Keratinocyte (primary cell): Measurements from ENCODE around the gene SAMHD1. TPM values are rescaled to one million over a fixed set of nuclear protein-coding genes. Genes with fewer than 3 reads are reported as not detected.

Source experiments
- DNase-seq: peaks from one replicate; pipeline ENCODE4 v3.0.0-alpha.2; 2011; ENCODE audit warnings: low read depth, missing footprints, low spot score
- FAIRE-seq: peaks from 2 replicates; lab custom pipeline; 2011; peaks lifted over from hg19 to GRCh38; lab: Jason Lieb, UNC
- H2AFZ ChIP-seq: 2 replicates; pipeline ENCODE4 v1.6.0; 2012; ENCODE audit warnings: low read length, control low read depth, inconsistent platforms; ENCODE audit not compliant: control insufficient read depth
- H3K27ac ChIP-seq: 2 replicates; pipeline ENCODE4 v1.5.1; 2011; ENCODE audit warnings: low read length; ENCODE audit not compliant: control insufficient read depth, insufficient read depth
- H3K27me3 ChIP-seq: 3 replicates; pipeline ENCODE4 v1.6.0; 2011; ENCODE audit warnings: low read length; ENCODE audit not compliant: control insufficient read depth, insufficient read depth; ENCODE audit errors: extremely low read depth
- H3K36me3 ChIP-seq, 2 experiments: 2 replicates in 1 of 2; 3 replicates in 1 of 2; pipeline ENCODE4 v1.5.1; 2011; ENCODE audit warnings: low read length in 2 of 2, mild to moderate bottlenecking in 1 of 2; ENCODE audit not compliant: control insufficient read depth in 2 of 2, insufficient read depth in 2 of 2; ENCODE audit errors: extremely low read depth in 1 of 2
- H3K4me1 ChIP-seq: 3 replicates; pipeline ENCODE4 v1.5.1; 2011; ENCODE audit warnings: low read length; ENCODE audit not compliant: control insufficient read depth, insufficient read depth; ENCODE audit errors: extremely low read depth
- H3K4me2 ChIP-seq: 3 replicates; pipeline ENCODE4 v1.6.0; 2011; ENCODE audit warnings: low read depth, low read length; ENCODE audit not compliant: control insufficient read depth, insufficient read depth; ENCODE audit errors: extremely low read depth
- H3K4me3 ChIP-seq, 3 experiments: fragments of 200-600 bp in 1 of 3; sonication (generic) in 1 of 3; 2 replicates in 2 of 3; 3 replicates in 1 of 3; pipeline ENCODE4 v1.5.1; 2011 to 2016; ENCODE audit warnings: low read length in 3 of 3, mild to moderate bottlenecking in 3 of 3, control low read depth in 2 of 3, inconsistent platforms in 1 of 3, low read depth in 1 of 3, mixed read lengths in 1 of 3, mixed run types in 1 of 3, moderate library complexity in 1 of 3; ENCODE audit not compliant: control insufficient read depth in 2 of 3, insufficient read depth in 2 of 3; ENCODE audit errors: extremely low read depth in 1 of 3
- H3K79me2 ChIP-seq: 2 replicates; pipeline ENCODE4 v1.6.0; 2012; ENCODE audit warnings: low read length; ENCODE audit not compliant: control insufficient read depth, insufficient read depth
- H3K9ac ChIP-seq: 3 replicates; pipeline ENCODE4 v1.6.0; 2011; ENCODE audit warnings: low read length; ENCODE audit not compliant: control insufficient read depth, insufficient read depth; ENCODE audit errors: extremely low read depth
- H3K9me1 ChIP-seq: 3 replicates; pipeline ENCODE4 v1.6.0; 2011; ENCODE audit warnings: low read length; ENCODE audit not compliant: control insufficient read depth, insufficient read depth; ENCODE audit errors: extremely low read depth
- H3K9me3 ChIP-seq: 2 replicates; pipeline ENCODE4 v1.5.1; 2012; ENCODE audit warnings: low read depth, low read length; ENCODE audit not compliant: control insufficient read depth
- H4K20me1 ChIP-seq: 3 replicates; pipeline ENCODE4 v1.6.0; 2011; ENCODE audit warnings: low read length; ENCODE audit not compliant: control insufficient read depth, insufficient read depth; ENCODE audit errors: extremely low read depth
- EZH2 ChIP-seq: IDR thresholded peaks from one replicate; pipeline ENCODE4 v1.6.1; 2012; ENCODE audit warnings: inconsistent platforms, mild to moderate bottlenecking, low read length, moderate library complexity
- dilution Hi-C: fragments of 300-500 bp; cut with MboI; formaldehyde crosslinking; loops from one replicate; pipeline ENCODE4 v1.7.0; 2020; ENCODE audit warnings: low sequenced_read_pairs; ENCODE audit not compliant: extremely low pct_ligation_motif_present
- polyA plus RNA-seq, 5 experiments: library from polyadenylated mRNA; depleted of rRNA in 3 of 5; stranded (reverse) in 3 of 5; stranded (forward) in 1 of 5; unstranded in 1 of 5; fragments of >200 nt; gene quantifications; 1 replicate in 1 of 5; 2 replicates in 3 of 5; 3 replicates in 1 of 5; pipeline versions ENCODE4 v1.2.1 to v1.2.3, GENCODE V29; 2011 to 2012; ENCODE audit warnings: missing spikeins in 2 of 5, low read depth in 1 of 5, low replicate concordance in 1 of 5
- TF ChIP-seq, protein P1 (sequence below), 3 experiments: IDR thresholded peaks in 1 of 3; conservative IDR thresholded peaks in 1 of 3; optimal IDR thresholded peaks in 1 of 3; 2 replicates in 2 of 3; 3 replicates in 1 of 3; pipeline versions ENCODE3 to v1.5.1; 2011; ENCODE audit warnings: low read length in 3 of 3, mild to moderate bottlenecking in 3 of 3, moderate library complexity in 2 of 3, control low read depth in 1 of 3, inconsistent platforms in 1 of 3; ENCODE audit not compliant: insufficient read depth in 2 of 3; ENCODE audit errors: extremely low read depth in 1 of 3

The SAMHD1 gene
- polyA plus RNA-seq, 1 donor (not counting 4 experiments of a cell fraction or from before 2014, with no cell fraction given): 26.5 TPM

DNA sequence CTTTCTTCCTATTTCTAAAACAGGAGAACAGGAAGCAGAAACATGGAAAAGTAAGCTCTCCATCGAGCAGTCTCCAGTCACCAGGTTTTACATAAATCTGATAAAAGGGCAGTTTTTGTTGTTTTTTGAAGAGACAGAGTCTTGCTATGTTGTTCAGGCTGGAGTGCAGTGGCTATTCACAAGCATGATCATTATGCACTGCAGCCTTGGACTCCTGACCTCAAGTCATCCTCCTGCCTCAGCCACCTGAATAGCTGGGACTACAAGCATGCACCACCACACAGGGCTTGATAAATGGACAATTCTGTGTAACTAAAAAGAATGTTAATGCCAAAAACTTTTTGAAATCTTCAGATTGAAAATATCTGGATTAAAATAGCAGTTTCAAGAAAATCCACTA, 23.8 kb downstream of the SAMHD1 start:
- no peaks in the 10 kb centered on the region for H3K79me2 ChIP-seq
- H3K9me1 ChIP-seq: no peaks in the 10 kb centered on the region
- H3K9me3 ChIP-seq: no peaks in the 10 kb centered on the region
- no peak for FAIRE-seq
- DNase-seq: no peak
- no peak overlapping the region for H3K9ac ChIP-seq
- H2AFZ ChIP-seq: no peak overlapping the region
- TF ChIP-seq, protein P1, sequence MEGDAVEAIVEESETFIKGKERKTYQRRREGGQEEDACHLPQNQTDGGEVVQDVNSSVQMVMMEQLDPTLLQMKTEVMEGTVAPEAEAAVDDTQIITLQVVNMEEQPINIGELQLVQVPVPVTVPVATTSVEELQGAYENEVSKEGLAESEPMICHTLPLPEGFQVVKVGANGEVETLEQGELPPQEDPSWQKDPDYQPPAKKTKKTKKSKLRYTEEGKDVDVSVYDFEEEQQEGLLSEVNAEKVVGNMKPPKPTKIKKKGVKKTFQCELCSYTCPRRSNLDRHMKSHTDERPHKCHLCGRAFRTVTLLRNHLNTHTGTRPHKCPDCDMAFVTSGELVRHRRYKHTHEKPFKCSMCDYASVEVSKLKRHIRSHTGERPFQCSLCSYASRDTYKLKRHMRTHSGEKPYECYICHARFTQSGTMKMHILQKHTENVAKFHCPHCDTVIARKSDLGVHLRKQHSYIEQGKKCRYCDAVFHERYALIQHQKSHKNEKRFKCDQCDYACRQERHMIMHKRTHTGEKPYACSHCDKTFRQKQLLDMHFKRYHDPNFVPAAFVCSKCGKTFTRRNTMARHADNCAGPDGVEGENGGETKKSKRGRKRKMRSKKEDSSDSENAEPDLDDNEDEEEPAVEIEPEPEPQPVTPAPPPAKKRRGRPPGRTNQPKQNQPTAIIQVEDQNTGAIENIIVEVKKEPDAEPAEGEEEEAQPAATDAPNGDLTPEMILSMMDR (optimal IDR thresholded peaks at IDR 0.05 in 1 of 3, IDR thresholded peaks at IDR 0.05 in 1 of 3, conservative IDR thresholded peaks at IDR 0.05 in 1 of 3; ENCODE audit: extremely low read depth in 1 of 3, insufficient read depth in 2 of 3, low read length in 3 of 3): no peak
- TF ChIP-seq EZH2: no peak
- H4K20me1 ChIP-seq: no peaks in the 10 kb centered on the region
- dilution Hi-C loops: no loop called here
- no peak overlapping the region for H3K4me3 ChIP-seq
- H3K36me3 ChIP-seq: peaks cover 2 to 4% of the 10 kb centered on the region in 2 experiments
- no peak overlapping the region for H3K4me2 ChIP-seq
- H3K4me1 ChIP-seq: no peaks in the 10 kb centered on the region
- no peak overlapping the region for H3K27ac ChIP-seq
- H3K27me3 ChIP-seq: no peaks in the 10 kb centered on the region

DNA sequence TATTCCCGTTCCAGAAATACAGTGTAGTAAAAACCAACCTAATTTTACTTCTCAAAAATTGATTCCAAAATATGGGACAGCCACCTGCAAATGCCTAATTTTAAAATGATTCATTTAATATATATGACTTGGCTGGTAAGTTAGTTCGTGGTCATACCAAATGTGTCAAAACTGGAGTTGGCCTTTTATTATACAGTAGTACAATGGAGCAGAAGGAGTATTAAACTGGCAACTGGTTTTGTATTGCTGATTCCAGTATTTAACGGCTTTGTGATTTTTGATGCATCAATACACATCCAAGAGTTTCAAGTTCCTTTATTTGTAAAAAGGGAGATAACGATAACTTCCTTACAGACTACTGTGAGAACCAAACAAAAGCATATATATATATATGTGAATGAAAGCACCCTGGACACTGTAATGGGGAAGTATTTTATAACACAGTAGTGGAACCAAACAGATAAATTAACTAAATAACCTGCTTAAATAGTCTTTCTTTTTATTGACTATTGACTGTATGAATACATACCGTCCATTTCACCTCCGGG, 24.8 kb downstream of the SAMHD1 start:
- Histone ChIP-seq H3K4me1 (no peaks in the 10 kb centered on the region), H3K9me3 (no peaks in the 10 kb centered on the region), H3K36me3 (peaks cover 2 to 4% of the 10 kb centered on the region in 2 experiments), H2AFZ (no peak overlapping the region), H3K4me3 (no peak overlapping the region), H3K9ac (no peak overlapping the region), H3K4me2 (no peak overlapping the region), H3K79me2 (no peaks in the 10 kb centered on the region), H4K20me1 (no peaks in the 10 kb centered on the region), H3K9me1 (no peaks in the 10 kb centered on the region), H3K27ac (no peak overlapping the region), H3K27me3 (no peaks in the 10 kb centered on the region)
- no peak for DNase-seq
- no peak for FAIRE-seq
- no peak for TF ChIP-seq EZH2
- TF ChIP-seq, protein P1 (optimal IDR thresholded peaks at IDR 0.05 in 1 of 3, IDR thresholded peaks at IDR 0.05 in 1 of 3, conservative IDR thresholded peaks at IDR 0.05 in 1 of 3; ENCODE audit: extremely low read depth in 1 of 3, insufficient read depth in 2 of 3, low read length in 3 of 3): no peak
- dilution Hi-C loops: no loop called here
